ENCODE data around the gene ASTN2. TPM values are rescaled to one million over a fixed set of nuclear protein-coding genes. Genes with fewer than 3 reads are reported as not detected.

ASTN2 gene
- total and polyA plus RNA-seq, 2 experiments from 2014 or later: 7.0 to 24.6 TPM

GRCh38 chr9:116980582-116981120 lies 434.2 kb downstream of the ASTN2 start (continued):
- TF ChIP-seq ZNF462 (CRISPR knock-in tag; IDR thresholded peaks at IDR 0.05) (no peak), CTCF (conservative IDR thresholded peaks at IDR 0.05; ENCODE audit: low read depth in 2 of 2) (no peak), JUNB (IDR thresholded peaks at IDR 0.05; ENCODE audit: unreplicated experiment) (no peak), REST (IDR thresholded peaks at IDR 0.05; ENCODE audit: unreplicated experiment) (no peak), ZNF114 (CRISPR knock-in tag; IDR thresholded peaks at IDR 0.05) (no peak), EZH2phosphoT487 (IDR thresholded peaks at IDR 0.05; ENCODE audit: unreplicated experiment) (no peak)

Data from GM23338 (cell line).